ENCODE results near the gene GGCX.
"Not testable (repeated sequence)": the region's sequence is repeated elsewhere in the genome, so short reads cannot be mapped to it uniquely, and the experiment has no call there.

The GGCX gene

GRCh38 chr2:85561280-85562212 lies at the start of gene GGCX:
TSS of gene GGCX (minus strand) at chr2:85561493. CDS start at chr2:85561428, 65 bp downstream.
- no peak for FAIRE-seq

- FAIRE-seq, result no peak
Observed at GRCh38 chr2:85607268-85608215, 46.2 kb upstream of the GGCX start.

- no peak for FAIRE-seq
Observed at GRCh38 chr2:85606116-85606455, 44.8 kb upstream of the GGCX start.

GRCh38 chr2:85605406-85606115 lies 44.3 kb upstream of the GGCX start:
- FAIRE-seq, result no peak

GRCh38 chr2:85604568-85605339 lies 43.5 kb upstream of the GGCX start:
- FAIRE-seq, result no peak

GRCh38 chr2:85604133-85604444 lies 42.8 kb upstream of the GGCX start:
- not testable (repeated sequence) for FAIRE-seq

GRCh38 chr2:85602476-85603234 lies 41.4 kb upstream of the GGCX start, which contains the start of gene TMEM150A:
TSS of gene TMEM150A (minus strand) at chr2:85602698. CDS start at chr2:85601948, 750 bp downstream.
- no peak for FAIRE-seq

- no peak for FAIRE-seq
Observed at GRCh38 chr2:85601771-85602475, 40.6 kb upstream of the GGCX start.

- no peak for FAIRE-seq
Observed at GRCh38 chr2:85600951-85601770, 39.9 kb upstream of the GGCX start.

- no peak for FAIRE-seq
Observed at GRCh38 chr2:85600235-85600575, 38.9 kb upstream of the GGCX start.

GRCh38 chr2:85599468-85600234 lies 38.4 kb upstream of the GGCX start:
- FAIRE-seq, result no peak

GRCh38 chr2:85598594-85599340 lies 37.5 kb upstream of the GGCX start:
- no peak for FAIRE-seq

- FAIRE-seq, result no peak
Observed at GRCh38 chr2:85597241-85597640, 35.9 kb upstream of the GGCX start.

GRCh38 chr2:85596486-85597143 lies 35.3 kb upstream of the GGCX start:
- FAIRE-seq, result no peak

- FAIRE-seq, result no peak
Observed at GRCh38 chr2:85596026-85596333, 34.7 kb upstream of the GGCX start.

GRCh38 chr2:85595301-85596025 lies 34.2 kb upstream of the GGCX start, which contains the start of gene RNF181:
TSS of gene RNF181 (plus strand) at chr2:85595745. CDS start at chr2:85595764, 19 bp downstream.
- peak; percentile 98 for FAIRE-seq

- FAIRE-seq, result no peak
Observed at GRCh38 chr2:85594715-85595300, 33.5 kb upstream of the GGCX start.

Measured in islet of Langerhans (tissue), 1 donor.